BJ (cell line): ENCODE data around the gene CTSC. TPM values are rescaled to one million over a fixed set of nuclear protein-coding genes. Genes with fewer than 3 reads are reported as not detected.

Experiments
- CTCF ChIA-PET: fragments of 350-600 bp; formaldehyde crosslinking; extraction: SDS; loops from one replicate; lab custom pipeline; 2021; ENCODE audit warnings: antibody characterized with exemption, inconsistent platforms; lab: Yijun Ruan, JAX
- POLR2A ChIA-PET: fragments of 300-600 bp; sonication (Branson Sonifier 250); formaldehyde crosslinking; extraction: SDS; loops from one replicate; lab custom pipeline; 2021; ENCODE audit warnings: antibody characterized with exemption; lab: Charles Lee
- DNase-seq: peaks from one replicate; pipeline ENCODE4 v3.0.0-alpha.2; 2011; ENCODE audit warnings: low read depth
- H3K27me3 ChIP-seq: 2 replicates; pipeline ENCODE4 v1.6.0; 2011; ENCODE audit warnings: low read length; ENCODE audit not compliant: control insufficient read depth, insufficient read depth
- H3K36me3 ChIP-seq: 2 replicates; pipeline ENCODE4 v1.5.1; 2011; ENCODE audit warnings: low read length; ENCODE audit not compliant: control insufficient read depth, insufficient read depth
- H3K4me3 ChIP-seq: 2 replicates; pipeline ENCODE4 v1.5.1; 2011; ENCODE audit warnings: low read depth, mild to moderate bottlenecking, control low read depth, low read length
- polyA plus RNA-seq: library from polyadenylated mRNA; depleted of rRNA; stranded (reverse); fragments of >200 nt; gene quantifications from 2 replicates; pipeline ENCODE4 v1.2.3, GENCODE V29; 2011
- TF ChIP-seq, protein P1 (sequence below): IDR thresholded peaks from 2 replicates; pipeline ENCODE4 v1.5.1; 2011; ENCODE audit warnings: low read depth, mild to moderate bottlenecking, control low read depth, inconsistent platforms, low read length, moderate library complexity; ENCODE audit not compliant: insufficient read depth

The CTSC gene
- polyA plus RNA-seq, 1 experiment = 175 TPM

- CTCF ChIA-PET = interaction anchor here (0.7 kb wide), 1 partner anchor 154 kb away, joined by 4 read pairs; no protein-coding TSS in a partner anchor
- no peak for DNase-seq
- no peak overlapping the region for H3K4me3 ChIP-seq
- POLR2A ChIA-PET = no interaction called here
- no peaks in the 10 kb centered on the region for H3K27me3 ChIP-seq
- H3K36me3 ChIP-seq = no peaks in the 10 kb centered on the region
- TF ChIP-seq, protein P1, sequence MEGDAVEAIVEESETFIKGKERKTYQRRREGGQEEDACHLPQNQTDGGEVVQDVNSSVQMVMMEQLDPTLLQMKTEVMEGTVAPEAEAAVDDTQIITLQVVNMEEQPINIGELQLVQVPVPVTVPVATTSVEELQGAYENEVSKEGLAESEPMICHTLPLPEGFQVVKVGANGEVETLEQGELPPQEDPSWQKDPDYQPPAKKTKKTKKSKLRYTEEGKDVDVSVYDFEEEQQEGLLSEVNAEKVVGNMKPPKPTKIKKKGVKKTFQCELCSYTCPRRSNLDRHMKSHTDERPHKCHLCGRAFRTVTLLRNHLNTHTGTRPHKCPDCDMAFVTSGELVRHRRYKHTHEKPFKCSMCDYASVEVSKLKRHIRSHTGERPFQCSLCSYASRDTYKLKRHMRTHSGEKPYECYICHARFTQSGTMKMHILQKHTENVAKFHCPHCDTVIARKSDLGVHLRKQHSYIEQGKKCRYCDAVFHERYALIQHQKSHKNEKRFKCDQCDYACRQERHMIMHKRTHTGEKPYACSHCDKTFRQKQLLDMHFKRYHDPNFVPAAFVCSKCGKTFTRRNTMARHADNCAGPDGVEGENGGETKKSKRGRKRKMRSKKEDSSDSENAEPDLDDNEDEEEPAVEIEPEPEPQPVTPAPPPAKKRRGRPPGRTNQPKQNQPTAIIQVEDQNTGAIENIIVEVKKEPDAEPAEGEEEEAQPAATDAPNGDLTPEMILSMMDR = no peak
Measured at GRCh38 chr11:88367310-88367709, 29.8 kb upstream of the CTSC start.

DNA sequence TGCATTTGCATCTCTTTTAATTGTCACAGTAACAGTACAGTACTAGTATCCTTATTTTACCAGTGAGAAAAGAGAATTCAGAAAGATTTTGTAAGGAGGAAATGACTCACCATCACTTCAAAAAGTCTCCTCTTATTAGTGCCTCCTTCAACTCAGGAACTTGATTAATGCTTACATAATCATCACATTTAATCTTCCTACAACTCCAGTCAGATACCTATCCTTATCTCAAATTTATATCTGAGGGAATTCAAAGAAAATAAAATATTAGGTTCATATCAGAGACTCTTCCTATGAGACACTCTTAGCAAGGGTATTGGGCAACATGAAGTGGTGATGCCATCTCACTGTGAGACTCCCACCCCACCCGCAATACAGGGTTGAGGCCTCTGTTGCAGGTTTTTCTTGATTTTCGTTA lies 26.1 kb upstream of the CTSC start:
- no peaks in the 10 kb centered on the region for H3K27me3 ChIP-seq
- CTCF ChIA-PET = interaction anchor here (1.1 kb wide), 1 partner anchor 180 kb away, joined by 4 read pairs; no protein-coding TSS in a partner anchor
- no peaks in the 10 kb centered on the region for H3K36me3 ChIP-seq
- no peak for DNase-seq
- TF ChIP-seq, protein P1 = no peak
- no peak overlapping the region for H3K4me3 ChIP-seq
- POLR2A ChIA-PET = no interaction called here

GRCh38 chr11:88363004-88363403 lies 25.5 kb upstream of the CTSC start:
- no peak for DNase-seq
- TF ChIP-seq, protein P1 = no peak
- Histone ChIP-seq H3K36me3 (no peaks in the 10 kb centered on the region), H3K4me3 (no peak overlapping the region), H3K27me3 (no peaks in the 10 kb centered on the region)
- ChIA-PET CTCF (no interaction called here), POLR2A (no interaction called here)

DNA sequence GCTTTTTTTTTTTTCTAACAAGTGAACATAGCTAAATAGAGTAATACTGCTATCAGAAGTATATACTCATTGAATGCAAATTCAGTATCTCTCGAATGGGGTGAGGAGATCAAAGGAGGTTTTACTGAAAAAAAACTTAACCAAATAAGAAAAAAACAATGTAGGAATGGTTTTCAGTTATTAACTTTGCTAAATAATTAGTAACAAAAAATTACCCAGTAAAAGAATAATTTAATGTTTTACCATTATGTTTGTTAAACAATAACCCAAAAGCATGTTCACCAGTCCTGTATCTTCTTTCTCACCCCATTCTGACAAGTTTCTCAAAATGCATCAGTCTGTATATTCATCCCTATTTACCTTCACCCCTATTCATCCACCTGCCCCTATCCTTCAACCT lies 22.6 kb upstream of the CTSC start:
- ChIA-PET POLR2A (no interaction called here), CTCF (no interaction called here)
- TF ChIP-seq, protein P1 = no peak
- Histone ChIP-seq H3K4me3 (no peak overlapping the region), H3K27me3 (no peaks in the 10 kb centered on the region), H3K36me3 (no peaks in the 10 kb centered on the region)
- no peak for DNase-seq

DNA sequence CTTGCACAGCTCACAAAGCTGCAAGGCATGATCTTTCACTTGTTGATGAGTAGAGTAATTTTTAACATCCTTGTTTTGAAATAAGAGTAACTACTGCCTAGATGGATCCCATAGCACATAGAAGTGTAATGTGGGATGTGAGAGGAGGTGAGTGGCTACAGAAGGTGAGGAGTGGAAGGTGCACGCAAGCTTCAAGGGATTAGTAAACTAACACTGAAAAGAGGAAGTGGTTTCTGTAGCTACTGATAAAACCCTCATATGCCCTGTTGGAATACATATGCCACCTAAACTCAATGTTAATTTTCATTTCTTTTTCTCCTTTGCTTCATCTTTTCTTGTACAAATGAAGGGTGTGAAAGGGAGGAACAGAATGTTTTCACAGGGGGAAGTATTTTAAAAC lies 22.0 kb upstream of the CTSC start:
- TF ChIP-seq, protein P1 = no peak
- DNase-seq = no peak
- Histone ChIP-seq H3K4me3 (no peak overlapping the region), H3K36me3 (no peaks in the 10 kb centered on the region), H3K27me3 (no peaks in the 10 kb centered on the region)
- ChIA-PET CTCF (no interaction called here), POLR2A (no interaction called here)
